Measurements from ENCODE around the gene ZFYVE28.

The ZFYVE28 gene

GRCh38 chr4:2248044-2248780 is 170.2 kb downstream of the ZFYVE28 start:
- no peak for DNase-seq (ENCODE audit: extremely low read depth, low read depth)

GRCh38 chr4:2247128-2248043 is 171.1 kb downstream of the ZFYVE28 start:
- no peak for DNase-seq (ENCODE audit: extremely low read depth, low read depth)
- no peak for TF ChIP-seq CTCF (IDR thresholded peaks at IDR 0.05; ENCODE audit: low read depth, low read length)

More at GRCh38 chr4:2248044-2248780, 170.2 kb downstream of the ZFYVE28 start:
- no peak for TF ChIP-seq CTCF (IDR thresholded peaks at IDR 0.05; ENCODE audit: low read depth, low read length)

- TF ChIP-seq CTCF (IDR thresholded peaks at IDR 0.05; ENCODE audit: low read depth, low read length) = no peak
- no peak for DNase-seq (ENCODE audit: extremely low read depth, low read depth)
Measured at GRCh38 chr4:2246384-2247127, 171.9 kb downstream of the ZFYVE28 start.

GRCh38 chr4:2245787-2246275 is 172.6 kb downstream of the ZFYVE28 start:
- no peak for TF ChIP-seq CTCF (IDR thresholded peaks at IDR 0.05; ENCODE audit: low read depth, low read length)
- no peak for DNase-seq (ENCODE audit: extremely low read depth, low read depth)

- no peak for DNase-seq (ENCODE audit: extremely low read depth, low read depth)
- no peak for TF ChIP-seq CTCF (IDR thresholded peaks at IDR 0.05; ENCODE audit: low read depth, low read length)
Measured at GRCh38 chr4:2245057-2245786, 173.2 kb downstream of the ZFYVE28 start.

GRCh38 chr4:2243681-2244380 is 174.6 kb downstream of the ZFYVE28 start:
- TF ChIP-seq CTCF (IDR thresholded peaks at IDR 0.05; ENCODE audit: low read depth, low read length) = peak; percentile 37
- DNase-seq (ENCODE audit: extremely low read depth, low read depth) = no peak

Data from AG09319 (cell line).